HG03196 (cell line): ENCODE results near the gene ADH1A.
"Not testable (repeated sequence)": the region's sequence is repeated elsewhere in the genome, so short reads cannot be mapped to it uniquely, and the experiment has no call there.

Source experiments
- ATAC-seq: cut with Tn5 transposase; IDR thresholded peaks from one replicate; pipeline ENCODE4 v1.9.1; 2021; ENCODE audit not compliant: unreplicated experiment

Gene ADH1A

GRCh38 chr4:99290848-99291786 is at the start of gene ADH1A:
Gene ADH1A (minus strand): TSS chr4:99290985. CDS start chr4:99290914, 71 bp downstream.
- no peak for ATAC-seq

- ATAC-seq = no peak
These were observed 48.4 kb upstream of the ADH1A start for GRCh38 chr4:99339172-99339571.

- ATAC-seq = no peak
These were observed 45.8 kb upstream of the ADH1A start for GRCh38 chr4:99336553-99336952.

- ATAC-seq = no peak
These were observed 44.1 kb upstream of the ADH1A start for GRCh38 chr4:99334880-99335279.

GRCh38 chr4:99330648-99331047 is 39.9 kb upstream of the ADH1A start:
- ATAC-seq = no peak

- ATAC-seq = no peak
These were observed 39.1 kb upstream of the ADH1A start for GRCh38 chr4:99329876-99330275.

GRCh38 chr4:99324979-99325378 is 34.2 kb upstream of the ADH1A start:
- ATAC-seq = no peak

- no peak for ATAC-seq
These were observed 33.6 kb upstream of the ADH1A start for GRCh38 chr4:99324361-99324760.

GRCh38 chr4:99323756-99324155 is 33.0 kb upstream of the ADH1A start:
- ATAC-seq = no peak

GRCh38 chr4:99321241-99322191 is 30.7 kb upstream of the ADH1A start, which contains the start of gene ADH1B:
Gene ADH1B (minus strand): TSS chr4:99321401. CDS start chr4:99321331, 70 bp downstream.
- no peak for ATAC-seq

- ATAC-seq = not testable (repeated sequence)
These were observed 27.0 kb upstream of the ADH1A start for GRCh38 chr4:99317811-99318210.

- ATAC-seq = no peak
These were observed 26.6 kb upstream of the ADH1A start for GRCh38 chr4:99317354-99317753.

GRCh38 chr4:99315839-99316238 is 25.1 kb upstream of the ADH1A start:
- ATAC-seq = no peak

- ATAC-seq = no peak
These were observed 23.4 kb upstream of the ADH1A start for GRCh38 chr4:99314211-99314610.

- no peak for ATAC-seq
These were observed 19.6 kb upstream of the ADH1A start for GRCh38 chr4:99310389-99310788.

- ATAC-seq = no peak
These were observed 15.0 kb upstream of the ADH1A start for GRCh38 chr4:99305638-99306400.

GRCh38 chr4:99301376-99302164 is 10.8 kb upstream of the ADH1A start:
- no peak for ATAC-seq

- no peak for ATAC-seq
These were observed 10.1 kb upstream of the ADH1A start for GRCh38 chr4:99300934-99301333.

- no peak for ATAC-seq
These were observed 2.6 kb upstream of the ADH1A start for GRCh38 chr4:99293357-99293756.

- no peak for ATAC-seq
These were observed 5.4 kb downstream of the ADH1A start for GRCh38 chr4:99285387-99285786.
